HepG2 (cell line): ENCODE measurements around the gene ATP9A. TPM values are rescaled to one million over a fixed set of nuclear protein-coding genes. Genes with fewer than 3 reads are reported as not detected.

ENCODE experiments used
- AHR ChIP-seq: IDR thresholded peaks from 2 replicates; pipeline ENCODE4 v1.6.1; 2018; ENCODE audit warnings: missing genetic modification reagents, missing compliant biosample characterization
- FOSL1 ChIP-seq: sonication (generic); formaldehyde crosslinking; IDR thresholded peaks from 2 replicates; pipeline ENCODE4 v1.9.0; 2021; ENCODE audit warnings: missing genetic modification reagents, borderline replicate concordance
- HNRNPL ChIP-seq: fragments of 200-400 bp; formaldehyde crosslinking; IDR thresholded peaks from 2 replicates; pipeline ENCODE4 v1.6.1; 2017; ENCODE audit warnings: mild to moderate bottlenecking, low read depth, low read length
- HOXA5 ChIP-seq: sonication (generic); formaldehyde crosslinking; IDR thresholded peaks from 2 replicates; pipeline ENCODE4 v1.4.0; 2020; ENCODE audit warnings: missing genetic modification reagents
- JARID2 ChIP-seq: sonication (generic); formaldehyde crosslinking; IDR thresholded peaks from 2 replicates; pipeline ENCODE4 v1.8.1; 2023; ENCODE audit warnings: missing genetic modification reagents, inconsistent platforms; ENCODE audit not compliant: insufficient replicate concordance
- KDM6A ChIP-seq: IDR thresholded peaks from 2 replicates; pipeline ENCODE4 v1.6.1; 2016; ENCODE audit warnings: low read depth
- LCORL ChIP-seq, 2 experiments: fragments of 450-650 bp in 1 of 2; sonication (generic) in 1 of 2; formaldehyde crosslinking in 1 of 2; IDR thresholded peaks; 2 replicates each; pipeline versions ENCODE4 v1.5.0 to v1.6.1; 2017 to 2020; ENCODE audit warnings: antibody characterized with exemption in 1 of 2, missing genetic modification reagents in 1 of 2
- MLX ChIP-seq: IDR thresholded peaks from 2 replicates; pipeline ENCODE4 v1.6.1; 2016
- NRL ChIP-seq: sonication (generic); formaldehyde crosslinking; IDR thresholded peaks from 2 replicates; pipeline ENCODE4 v1.5.0; 2020; ENCODE audit warnings: missing genetic modification reagents, mild to moderate bottlenecking, moderate library complexity, borderline replicate concordance
- PPARG ChIP-seq: conservative IDR thresholded peaks from 2 replicates; pipeline ENCODE4 v1.6.1; 2016; ENCODE audit warnings: missing biosample characterization, missing genetic modification reagents
- PREB ChIP-seq: sonication (generic); formaldehyde crosslinking; IDR thresholded peaks from 2 replicates; pipeline ENCODE4 v1.4.0; 2020; ENCODE audit warnings: missing genetic modification reagents
- RFXANK ChIP-seq: IDR thresholded peaks from 2 replicates; pipeline ENCODE4 v1.6.1; 2016
- SETDB1 ChIP-seq: sonication (generic); formaldehyde crosslinking; IDR thresholded peaks from 2 replicates; pipeline ENCODE4 v1.5.1; 2020; ENCODE audit warnings: missing genetic modification reagents, mild to moderate bottlenecking, borderline replicate concordance
- TAF1 ChIP-seq: sonication (generic); formaldehyde crosslinking; IDR thresholded peaks from 2 replicates; pipeline ENCODE4 v1.4.0; 2020; ENCODE audit warnings: missing genetic modification reagents
- TBP ChIP-seq: sonication (generic); formaldehyde crosslinking; IDR thresholded peaks from 2 replicates; pipeline ENCODE4 v1.5.0; 2020; ENCODE audit warnings: missing genetic modification reagents
- TIGD3 ChIP-seq: sonication (generic); formaldehyde crosslinking; IDR thresholded peaks from 2 replicates; pipeline ENCODE4 v1.5.1; 2020; ENCODE audit warnings: mild to moderate bottlenecking, missing genetic modification reagents, borderline replicate concordance
- ZFP36L1 ChIP-seq: sonication (generic); formaldehyde crosslinking; IDR thresholded peaks from 2 replicates; pipeline ENCODE4 v1.8.0; 2022; ENCODE audit warnings: mild to moderate bottlenecking, missing genetic modification reagents, moderate library complexity
- ZFP41 ChIP-seq: sonication (generic); formaldehyde crosslinking; IDR thresholded peaks from 2 replicates; pipeline ENCODE4 v1.4.0; 2020; ENCODE audit warnings: mild to moderate bottlenecking, missing genetic modification reagents, borderline replicate concordance
- ZNF543 ChIP-seq: sonication (generic); formaldehyde crosslinking; IDR thresholded peaks from 2 replicates; pipeline ENCODE4 v1.4.0; 2020; ENCODE audit warnings: mild to moderate bottlenecking, missing genetic modification reagents
- ZNF549 ChIP-seq: sonication (generic); formaldehyde crosslinking; IDR thresholded peaks from 2 replicates; pipeline ENCODE4 v1.5.0; 2020; ENCODE audit warnings: missing genetic modification reagents
- ZNF605 ChIP-seq: sonication (generic); formaldehyde crosslinking; IDR thresholded peaks from 2 replicates; pipeline ENCODE4 v1.8.0; 2022; ENCODE audit warnings: mild to moderate bottlenecking, missing genetic modification reagents
- ZNF691 ChIP-seq: sonication (generic); formaldehyde crosslinking; IDR thresholded peaks from 2 replicates; pipeline ENCODE4 v1.4.0; 2020; ENCODE audit warnings: missing genetic modification reagents, low read depth, mild to moderate bottlenecking, borderline replicate concordance
- polyA plus RNA-seq, 8 experiments: library from polyadenylated mRNA; depleted of rRNA in 3 of 8; stranded (reverse) in 7 of 8; unstranded in 1 of 8; fragments of >200 nt; fragmentation: Illumina TruSeq in 4 of 8; extraction: Trizol in 4 of 8; gene quantifications; 2 replicates each; pipeline versions ENCODE4 v1.2.1 to v1.2.3, GENCODE V29; 2011 to 2016; ENCODE audit warnings: low read depth in 4 of 8, missing spikeins in 1 of 8, mixed read lengths in 1 of 8; ENCODE audit not compliant: insufficient read depth in 1 of 8
- total RNA-seq, 5 experiments: library from RNA; depleted of rRNA; stranded (reverse); fragments of >200 nt; fragmentation: Illumina TruSeq; extraction: Trizol; gene quantifications; 2 replicates each; pipeline ENCODE4 v1.2.3, GENCODE V29; 2016; ENCODE audit warnings: low read depth in 1 of 5

Gene ATP9A
- total and polyA plus RNA-seq, 2 of the 13 experiments (the other 11 are each of a cell fraction or from before 2014, with no cell fraction given) = 11.8 to 18.5 TPM

GRCh38 chr20:51758978-51759544, 9.1 kb downstream of the ATP9A start (continued):
- no peak for TF ChIP-seq TIGD3 (CRISPR knock-in tag)
- no peak for TF ChIP-seq KDM6A (CRISPR knock-in tag)
- no peak for TF ChIP-seq PPARG (CRISPR knock-in tag)
- TF ChIP-seq LCORL (IDR thresholded peaks at IDR 0.05) = no peak
- TF ChIP-seq LCORL (CRISPR knock-in tag; IDR thresholded peaks at IDR 0.05) = peak; percentile 86
- 0 out of 2 replicates have a peak, but pooled peaks have one; percentile 20 for TF ChIP-seq TAF1
- no peak for TF ChIP-seq FOSL1 (CRISPR knock-in tag)
- 0 out of 2 replicates have a peak, but pooled peaks have one; percentile 48 for TF ChIP-seq AHR (CRISPR knock-in tag)
- TF ChIP-seq ZFP36L1 (CRISPR knock-in tag) = no peak; the same call in 1 of the 2 replicates
- no peak for TF ChIP-seq ZFP41 (CRISPR knock-in tag)
- TF ChIP-seq HNRNPL = peak; percentile 97
- TF ChIP-seq TBP = no peak
- TF ChIP-seq ZNF691 = 0 out of 2 replicates have a peak, but pooled peaks have one; percentile 61
- 0 out of 2 replicates have a peak, but pooled peaks have one; percentile 20 for TF ChIP-seq SETDB1 (CRISPR knock-in tag)
- TF ChIP-seq RFXANK (CRISPR knock-in tag) = no peak
- no peak for TF ChIP-seq ZNF543
- TF ChIP-seq JARID2 (CRISPR knock-in tag) = no peak
- TF ChIP-seq MLX (CRISPR knock-in tag) = no peak
- TF ChIP-seq HOXA5 (CRISPR knock-in tag) = no peak
- no peak for TF ChIP-seq ZNF549
- no peak; the same call in 1 of the 2 replicates for TF ChIP-seq NRL (CRISPR knock-in tag)
- no peak for TF ChIP-seq ZNF605 (CRISPR knock-in tag)
- TF ChIP-seq PREB (CRISPR knock-in tag) = no peak
